GM19025 (cell line): ENCODE data around the gene GPD1.

ENCODE experiments used
- ATAC-seq: cut with Tn5 transposase; IDR thresholded peaks from one replicate; pipeline ENCODE4 v1.9.1; 2021; ENCODE audit warnings: mild to moderate bottlenecking, low read depth, moderate library complexity; ENCODE audit not compliant: unreplicated experiment

GPD1 gene

DNA sequence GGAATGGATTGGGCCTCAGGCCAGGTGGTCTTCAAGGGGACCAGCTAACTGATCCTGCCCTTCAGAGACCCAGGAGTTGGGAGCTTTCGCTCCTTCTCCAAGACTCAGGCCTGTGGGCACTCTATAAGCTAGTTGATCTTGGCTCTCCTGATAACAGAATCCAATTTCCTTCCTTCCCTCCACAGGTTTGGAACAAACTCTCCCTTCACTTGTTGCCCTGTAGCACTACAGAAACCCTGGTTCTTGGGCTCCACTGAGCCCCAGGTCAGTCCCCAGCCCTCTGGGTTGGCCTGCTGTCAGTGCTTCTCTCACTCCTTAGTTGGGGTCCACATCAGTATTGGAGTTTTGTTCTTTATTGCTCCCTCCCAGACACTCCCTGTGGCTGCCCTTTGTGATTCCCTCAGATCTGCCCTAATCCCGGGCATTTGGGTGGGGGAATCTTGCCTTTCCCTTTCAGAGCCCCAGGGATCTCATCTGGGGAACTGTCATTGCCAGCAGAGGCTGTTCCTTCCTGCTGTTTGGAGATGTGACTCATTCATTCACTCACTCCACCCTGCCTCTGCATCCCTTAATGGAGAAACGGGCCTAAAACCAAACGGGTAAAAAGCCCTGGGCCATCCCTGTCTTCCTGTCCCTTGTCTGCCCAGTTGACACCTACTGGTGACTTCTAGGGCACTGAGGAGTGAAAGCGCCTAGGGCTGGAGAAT, 4.4 kb upstream of the GPD1 start:
- ATAC-seq = no peak

DNA sequence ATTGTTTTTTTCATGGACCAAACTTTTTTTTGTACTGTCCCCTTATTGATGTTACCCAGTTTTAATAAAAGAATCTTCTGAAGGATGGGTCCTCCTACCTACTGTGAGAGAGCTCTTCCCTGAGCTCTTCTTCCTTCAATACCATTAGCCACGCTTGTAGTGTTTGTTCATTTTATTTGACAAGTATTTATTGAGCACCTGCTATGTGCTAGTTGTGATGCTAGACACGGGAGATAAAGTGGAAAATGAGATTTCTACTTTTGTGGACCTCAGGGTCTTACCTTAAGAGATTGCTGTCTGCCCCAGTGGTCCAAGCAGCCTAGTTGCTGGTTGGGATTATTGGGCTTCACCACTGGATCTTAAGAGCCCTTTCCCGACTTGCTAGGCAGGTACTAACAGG, 3.2 kb upstream of the GPD1 start:
- no peak for ATAC-seq

DNA sequence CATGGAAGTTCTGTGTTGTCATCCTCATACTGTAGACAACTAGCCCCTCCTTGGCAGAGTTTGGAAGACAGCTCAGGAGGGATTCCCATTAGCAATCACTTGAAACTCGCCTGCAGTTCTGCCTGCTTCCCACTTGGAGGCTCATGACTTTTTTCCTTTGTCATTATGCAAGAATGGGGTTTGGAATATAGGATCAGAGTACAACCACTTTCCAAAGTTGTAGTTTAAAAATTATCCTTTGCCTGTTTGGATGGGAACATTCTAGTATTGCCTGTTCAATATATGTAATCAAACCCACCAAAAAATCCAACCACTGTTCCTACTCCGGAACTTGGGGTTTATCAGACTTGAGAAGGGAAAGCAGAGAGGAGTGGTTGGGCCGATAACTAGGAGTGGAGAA, 2.1 kb upstream of the GPD1 start:
- ATAC-seq = no peak

DNA sequence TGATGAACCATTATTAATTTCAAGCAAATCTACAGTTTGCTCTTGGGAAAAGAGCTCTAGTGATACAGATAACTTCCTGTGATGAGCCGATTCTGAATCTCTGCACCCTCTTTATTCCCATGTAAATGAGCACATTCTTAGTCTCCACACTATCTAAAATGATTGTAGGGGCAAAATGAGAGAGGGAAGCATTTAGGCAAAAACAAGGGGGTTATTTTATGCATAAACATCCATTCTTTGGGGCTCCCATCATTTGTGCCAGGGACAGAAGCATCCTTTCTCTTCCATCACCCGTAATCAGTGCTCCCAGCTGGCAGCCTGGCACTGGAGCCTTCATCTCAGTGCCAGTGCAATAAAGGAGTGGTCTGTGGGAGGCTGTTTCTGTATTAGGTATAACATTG, 1.7 kb upstream of the GPD1 start:
- ATAC-seq = no peak

DNA sequence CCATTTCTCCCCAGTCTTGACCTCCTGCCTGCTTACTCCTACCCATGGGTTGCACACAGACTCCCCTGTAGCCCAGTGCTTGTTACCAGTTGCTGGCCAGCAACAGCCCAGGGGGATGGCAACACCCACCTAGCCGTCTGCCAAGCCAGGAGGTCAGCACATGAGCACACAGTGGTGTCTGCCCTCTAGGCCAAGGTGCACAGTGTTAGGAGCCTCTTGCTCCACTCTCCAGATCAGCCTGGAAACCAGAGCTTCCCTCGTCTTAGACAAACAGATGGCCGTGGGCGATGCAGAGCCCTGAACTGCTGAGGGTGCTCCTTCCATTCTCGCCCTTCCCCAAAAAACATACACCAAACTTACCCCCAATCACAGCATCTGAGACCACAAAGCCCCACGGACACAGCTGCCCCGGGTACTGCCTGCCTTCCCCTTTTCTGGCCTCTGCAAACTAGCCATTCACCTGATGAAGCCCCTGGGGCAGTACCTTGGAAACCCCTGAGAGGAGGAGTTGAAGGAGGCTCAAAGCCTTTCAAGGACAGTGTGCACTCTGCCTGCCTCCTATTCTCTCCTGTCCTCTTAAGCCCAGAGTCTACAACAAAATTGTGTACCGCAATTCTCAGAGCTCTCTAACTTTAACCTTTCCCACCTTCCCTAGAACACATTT, 1.0 kb upstream of the GPD1 start:
- ATAC-seq = no peak

DNA sequence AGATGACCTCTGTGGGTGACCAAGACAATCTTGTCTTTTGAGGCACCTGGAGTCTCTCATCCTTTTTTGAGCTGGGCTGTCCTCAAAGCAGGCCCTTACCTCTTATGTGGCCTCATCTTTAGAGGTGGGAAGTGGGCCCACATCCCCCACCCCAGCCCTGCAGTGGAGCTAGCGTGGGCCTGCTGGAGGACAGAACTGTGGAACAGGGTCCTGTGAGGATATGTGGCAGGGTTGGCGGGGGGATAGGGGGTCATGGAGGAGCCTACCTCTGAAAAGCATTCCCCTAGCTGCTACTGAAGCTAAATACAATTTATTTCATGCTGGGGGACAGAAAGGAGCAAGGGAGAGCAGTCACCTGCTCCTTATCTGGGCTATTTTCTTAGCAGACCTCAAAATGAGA, 457 bp upstream of the GPD1 start:
- ATAC-seq = no peak

DNA sequence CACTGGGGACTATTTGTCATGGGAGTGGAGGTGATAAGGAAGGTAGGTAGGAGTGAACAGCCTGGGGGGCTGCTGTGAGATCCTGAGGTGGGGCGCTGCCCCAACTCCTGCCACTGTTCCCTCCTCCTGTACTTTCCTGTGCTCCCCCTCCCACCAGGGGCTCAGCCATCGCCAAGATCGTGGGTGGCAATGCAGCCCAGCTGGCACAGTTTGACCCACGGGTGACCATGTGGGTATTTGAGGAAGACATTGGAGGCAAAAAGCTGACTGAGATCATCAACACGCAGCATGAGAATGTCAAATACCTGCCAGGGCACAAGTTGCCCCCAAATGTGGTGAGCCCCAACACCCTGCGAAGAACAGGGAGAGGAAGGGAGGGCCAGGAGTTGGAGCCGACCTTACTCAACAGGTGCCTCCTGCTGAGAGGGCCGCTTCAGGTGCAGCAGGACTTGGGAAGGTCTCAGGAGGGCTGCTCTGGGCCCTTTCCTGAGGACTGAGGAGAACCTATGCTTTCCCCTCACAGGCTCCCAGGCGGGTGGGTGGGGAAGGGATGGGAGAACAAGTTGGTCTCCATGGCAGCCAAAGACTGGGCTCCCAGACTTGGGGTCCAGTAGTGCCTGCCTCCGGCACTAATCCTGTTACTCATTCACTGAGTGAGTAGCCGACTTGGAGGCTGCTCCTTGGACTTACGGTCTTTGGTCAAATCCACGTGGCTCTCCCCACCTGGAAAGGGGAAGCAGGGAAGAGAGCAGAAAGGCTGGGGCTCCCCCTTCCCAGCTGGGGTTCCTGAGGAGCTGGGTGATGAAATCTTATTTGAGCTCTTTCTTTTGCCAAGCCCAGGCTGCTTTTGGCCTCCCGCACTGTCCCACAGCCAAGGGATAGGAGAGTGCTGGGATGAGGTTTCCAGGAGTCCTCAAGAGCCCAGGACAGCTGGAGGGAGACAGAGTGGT, 884 bp downstream of the GPD1 start:
- ATAC-seq = no peak

DNA sequence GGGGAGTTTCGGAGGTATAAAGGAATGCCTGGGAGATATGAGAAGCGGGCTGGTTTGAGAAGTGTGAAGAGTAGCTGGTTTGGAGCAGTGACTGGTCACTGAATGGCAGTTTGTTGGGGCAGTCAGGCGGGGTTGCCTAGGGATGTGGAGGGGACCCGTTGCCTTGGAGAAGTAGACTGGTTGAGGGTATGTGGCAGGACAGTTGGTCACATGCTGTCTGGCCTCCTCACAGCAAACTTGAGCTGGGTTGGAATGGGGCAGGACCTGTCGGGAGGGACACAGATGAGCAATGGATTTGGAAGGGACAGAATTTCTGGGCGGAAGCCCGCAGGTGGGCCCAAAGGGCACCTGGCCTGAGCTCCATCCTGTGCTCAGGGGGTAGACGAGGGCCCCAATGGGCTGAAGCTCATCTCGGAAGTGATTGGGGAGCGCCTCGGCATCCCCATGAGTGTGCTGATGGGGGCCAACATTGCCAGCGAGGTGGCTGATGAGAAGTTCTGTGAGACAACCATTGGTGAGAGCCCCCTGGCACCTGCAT, 2.2 kb downstream of the GPD1 start:
- no peak for ATAC-seq

DNA sequence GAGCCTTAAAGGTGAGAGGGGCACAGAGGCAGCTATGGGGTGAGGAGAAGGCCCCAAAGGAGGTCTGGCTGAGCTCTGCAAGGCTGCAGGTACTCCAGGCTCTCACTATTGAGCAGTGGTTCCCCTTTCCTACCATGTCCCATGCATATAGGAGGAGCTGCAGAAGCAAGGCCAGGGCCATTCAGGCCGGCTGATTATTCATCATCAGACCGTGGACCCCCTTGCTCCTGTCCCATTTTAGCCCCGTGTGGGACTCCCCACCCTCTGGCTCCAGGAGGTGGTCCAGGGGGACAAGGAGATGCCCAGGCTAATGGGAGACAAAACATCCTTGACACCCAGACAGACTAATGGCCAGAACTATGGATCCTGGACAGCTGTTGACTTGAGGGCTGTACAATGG, 3.1 kb downstream of the GPD1 start:
- no peak for ATAC-seq

DNA sequence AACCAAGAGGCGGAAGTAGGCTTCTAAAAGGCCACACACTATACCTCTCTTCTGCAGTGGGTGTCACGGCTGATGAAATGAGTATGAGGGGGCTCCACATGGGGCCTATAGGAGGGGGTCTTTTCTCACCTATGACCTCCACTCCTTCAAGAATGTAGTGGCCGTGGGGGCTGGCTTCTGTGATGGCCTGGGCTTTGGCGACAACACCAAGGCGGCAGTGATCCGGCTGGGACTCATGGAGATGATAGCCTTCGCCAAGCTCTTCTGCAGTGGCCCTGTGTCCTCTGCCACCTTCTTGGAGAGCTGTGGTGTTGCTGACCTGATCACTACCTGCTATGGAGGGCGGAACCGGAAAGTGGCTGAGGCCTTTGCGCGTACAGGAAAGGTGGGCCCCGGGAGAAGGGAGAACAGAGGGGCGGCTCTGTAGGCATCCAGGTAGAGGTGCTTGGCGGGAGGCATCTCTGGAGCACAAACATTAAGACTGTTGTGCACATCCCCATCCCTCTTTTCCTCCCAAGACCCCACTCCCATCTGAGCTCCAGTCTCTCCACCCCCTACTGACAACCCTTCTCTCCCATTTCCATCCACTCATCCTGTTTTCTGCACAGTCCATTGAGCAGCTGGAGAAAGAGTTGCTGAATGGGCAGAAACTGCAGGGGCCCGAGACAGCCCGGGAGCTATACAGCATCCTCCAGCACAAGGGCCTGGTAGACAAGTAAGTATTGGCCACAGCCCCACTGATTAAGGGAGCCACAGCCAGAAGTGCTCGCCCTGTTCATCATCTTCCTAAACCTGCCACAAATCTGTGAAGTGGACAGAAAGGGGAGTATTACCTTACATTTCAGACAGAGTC, 3.8 kb downstream of the GPD1 start:
- no peak for ATAC-seq

DNA sequence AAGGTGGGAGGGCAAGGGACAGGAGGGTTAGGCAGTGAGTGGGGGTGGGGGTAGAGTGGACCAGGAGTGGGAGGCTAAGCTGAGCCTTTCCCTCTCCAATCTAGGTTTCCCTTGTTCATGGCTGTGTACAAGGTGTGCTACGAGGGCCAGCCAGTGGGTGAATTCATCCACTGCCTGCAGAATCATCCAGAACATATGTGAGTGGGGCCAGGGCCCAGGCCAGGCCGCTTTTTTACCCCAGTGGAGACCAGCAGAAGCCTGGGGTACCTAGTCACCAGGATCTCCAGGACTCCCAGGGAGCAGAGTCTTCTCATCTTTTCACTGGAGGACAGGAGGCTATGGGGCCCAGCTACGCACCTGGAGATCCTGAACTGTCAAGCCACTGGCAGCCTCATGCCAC, 5.5 kb downstream of the GPD1 start:
- no peak for ATAC-seq

DNA sequence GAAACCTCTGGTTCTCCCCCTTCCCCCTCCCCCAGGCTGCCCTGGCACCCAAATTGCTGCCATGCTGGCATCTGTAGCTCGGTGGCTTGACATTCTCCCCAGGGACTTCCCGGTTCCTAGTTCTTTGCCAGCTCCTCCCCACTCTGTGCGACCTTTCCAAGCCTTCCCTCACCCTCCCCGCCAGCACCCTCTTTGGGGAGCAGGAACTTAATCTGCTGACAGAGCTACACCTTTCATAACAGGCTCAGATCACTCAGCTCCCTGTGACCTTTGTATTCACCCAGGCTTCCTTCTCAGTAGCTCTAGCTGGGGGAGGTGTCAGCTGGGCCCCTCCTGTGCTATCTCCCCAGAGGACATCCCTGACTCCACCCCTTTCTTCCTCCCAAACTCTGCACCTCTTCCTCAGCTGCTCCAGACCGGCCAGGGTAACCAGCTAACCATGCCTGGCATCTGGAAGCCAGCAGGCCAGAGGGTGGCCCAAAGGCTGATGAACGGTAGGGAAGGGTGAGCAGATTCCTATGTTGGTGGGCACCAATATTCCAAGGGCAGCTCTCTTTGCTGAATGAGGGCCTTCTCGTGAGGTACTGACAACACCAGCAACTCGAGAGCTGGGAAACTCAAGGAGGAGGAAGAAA, 6.4 kb downstream of the GPD1 start:
- no peak for ATAC-seq

DNA sequence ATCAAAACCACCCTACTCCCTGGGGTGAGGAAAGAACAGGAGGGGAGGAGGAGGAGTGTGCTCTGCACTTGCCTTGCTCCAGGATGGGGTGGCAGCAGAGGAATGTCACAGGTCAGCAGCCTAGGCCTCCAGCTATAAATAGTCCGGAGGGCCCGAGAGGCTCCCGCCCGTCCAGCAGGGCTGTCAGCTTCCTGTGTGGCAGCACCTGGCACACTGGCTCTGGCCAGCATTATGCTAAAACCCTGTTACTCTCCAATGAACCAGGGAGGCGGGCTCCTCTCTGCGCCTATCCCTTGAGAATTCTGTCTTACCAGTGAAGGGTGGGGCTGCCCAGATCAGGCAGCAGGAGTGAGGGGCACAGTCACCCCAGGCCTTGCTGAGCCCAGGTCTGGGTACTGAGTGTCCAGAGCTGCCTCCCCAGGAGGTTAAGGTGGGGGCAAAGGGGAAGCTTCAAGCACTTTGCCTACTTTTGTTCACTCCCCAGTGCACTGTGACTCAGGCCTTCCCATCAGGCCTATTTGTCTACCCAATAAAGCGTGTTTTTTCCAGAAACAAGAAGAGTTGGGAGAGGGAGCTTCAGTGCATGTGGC, 7.0 kb downstream of the GPD1 start:
- ATAC-seq = no peak

DNA sequence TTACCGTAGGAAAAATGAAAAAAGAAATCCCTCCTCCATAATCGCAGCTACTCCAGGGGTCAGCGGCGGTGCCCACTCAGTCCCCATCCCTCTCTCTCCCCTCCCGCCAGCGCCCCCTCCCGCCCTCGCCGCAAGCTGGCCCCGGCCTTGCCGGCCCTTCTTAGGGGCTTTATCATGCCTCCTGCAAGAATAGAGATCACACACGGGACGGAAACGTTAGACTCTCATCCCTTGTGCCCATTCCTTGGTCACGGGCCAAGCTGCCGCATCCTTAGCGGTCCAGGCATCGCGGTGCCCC, 7.5 kb downstream of the GPD1 start:
- no peak for ATAC-seq

DNA sequence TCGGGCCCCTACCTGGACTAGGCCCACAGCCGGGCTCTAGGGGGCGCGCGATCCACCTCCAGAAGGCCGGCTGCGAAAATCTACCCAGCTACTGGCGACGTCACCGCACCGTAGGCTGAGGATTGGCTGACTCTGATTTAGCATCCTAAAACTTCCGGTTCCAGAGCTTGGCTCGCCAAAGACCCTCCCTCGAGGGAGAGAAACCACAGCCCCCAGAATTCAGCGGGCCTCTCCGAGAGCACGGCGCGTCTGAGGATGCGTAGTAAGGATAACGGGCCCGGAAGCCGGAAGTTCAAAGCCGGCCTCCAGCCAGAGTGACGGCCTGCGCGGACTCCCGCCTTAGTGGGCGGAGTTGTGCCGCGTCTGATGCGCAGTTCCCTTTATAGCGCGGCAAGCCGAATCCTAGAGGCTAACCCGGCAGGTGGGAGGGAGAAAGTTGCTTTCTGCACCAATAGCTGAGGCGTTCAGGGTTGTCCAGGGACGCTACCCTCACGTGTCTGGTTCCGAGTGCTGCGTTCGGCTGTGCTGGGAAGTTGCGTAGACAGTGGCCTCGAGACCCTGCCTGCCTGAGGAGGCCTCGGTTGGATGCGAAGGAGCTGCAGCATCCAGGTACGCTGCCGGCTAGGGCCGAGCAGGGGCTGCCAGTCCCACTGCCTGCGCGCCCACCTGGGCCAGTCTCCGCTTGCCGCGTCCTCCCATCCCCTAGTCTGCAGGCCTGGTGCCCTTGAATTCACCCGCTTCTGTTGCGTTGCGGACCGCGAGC, 8.1 kb downstream of the GPD1 start, which contains the start of gene COX14:
Gene COX14, plus strand, starts transcription at position 544 of the 763 bp plus-strand sequence. CDS start 7,808 bp downstream, outside the sequence.
- ATAC-seq = peak; percentile 81

DNA sequence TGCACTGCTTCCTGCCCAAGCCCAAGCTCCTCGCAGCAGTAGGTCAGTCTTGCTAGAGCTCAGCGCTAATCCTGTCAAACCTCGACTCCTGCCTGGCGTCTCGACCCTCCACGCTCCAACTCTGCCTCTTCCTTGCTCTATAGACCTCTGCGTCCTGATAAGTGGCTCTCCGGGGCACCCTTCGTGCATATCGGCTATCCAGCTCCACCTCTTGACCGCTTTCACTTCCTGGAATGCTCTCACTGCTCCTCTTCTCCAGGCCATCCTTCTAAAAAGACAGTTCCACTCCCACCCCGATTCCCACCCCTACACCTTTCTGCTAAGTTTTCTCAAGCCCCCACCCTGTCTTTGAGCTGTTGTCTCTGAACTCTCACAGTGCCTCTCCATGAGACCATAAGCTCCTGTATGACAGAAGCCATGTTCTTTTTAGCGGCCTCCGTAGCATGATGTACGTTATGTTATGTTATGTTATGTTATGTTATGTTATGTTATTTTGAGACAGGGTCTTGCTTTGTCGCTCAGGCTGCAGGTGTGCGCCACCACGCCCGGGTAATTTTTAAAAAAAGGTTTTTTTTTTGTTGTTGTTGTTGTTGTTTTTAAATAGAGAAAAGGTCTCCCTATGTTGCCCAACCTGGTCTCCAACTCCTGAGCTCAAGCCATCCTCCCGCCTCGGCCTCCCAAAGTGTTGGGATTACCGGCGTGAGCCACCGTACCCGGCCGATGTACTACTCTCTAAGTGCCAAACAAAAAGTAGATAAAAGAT, 8.8 kb downstream of the GPD1 start:
- ATAC-seq = no peak

DNA sequence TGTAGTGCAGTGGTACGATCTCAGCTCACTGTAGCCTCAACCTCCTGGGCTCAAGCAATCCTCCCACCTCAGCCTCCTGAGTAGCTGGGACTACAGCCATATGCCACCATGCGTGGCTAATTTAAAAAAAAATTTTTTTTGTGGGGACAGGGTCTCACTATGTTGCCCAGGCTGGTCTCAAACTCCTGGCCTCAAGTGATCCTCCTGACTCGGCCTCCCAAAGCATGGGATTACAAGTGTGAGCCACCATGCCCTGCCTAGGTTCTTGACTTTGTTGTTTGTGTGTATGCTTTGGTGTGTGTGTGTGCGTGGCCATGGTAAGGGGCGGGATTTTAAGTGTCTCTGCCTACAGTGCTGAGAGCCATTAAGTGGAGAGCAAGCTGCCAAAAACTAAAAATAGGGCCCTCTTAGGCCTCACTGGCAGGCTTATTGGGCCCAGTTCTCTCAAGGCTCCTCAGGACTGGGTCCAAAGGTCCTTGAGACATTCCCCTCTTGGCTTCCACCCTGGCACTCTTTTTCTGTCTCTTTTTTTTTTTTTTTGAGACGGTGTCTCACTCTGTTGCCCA, 13.3 kb downstream of the GPD1 start:
- ATAC-seq = no peak

DNA sequence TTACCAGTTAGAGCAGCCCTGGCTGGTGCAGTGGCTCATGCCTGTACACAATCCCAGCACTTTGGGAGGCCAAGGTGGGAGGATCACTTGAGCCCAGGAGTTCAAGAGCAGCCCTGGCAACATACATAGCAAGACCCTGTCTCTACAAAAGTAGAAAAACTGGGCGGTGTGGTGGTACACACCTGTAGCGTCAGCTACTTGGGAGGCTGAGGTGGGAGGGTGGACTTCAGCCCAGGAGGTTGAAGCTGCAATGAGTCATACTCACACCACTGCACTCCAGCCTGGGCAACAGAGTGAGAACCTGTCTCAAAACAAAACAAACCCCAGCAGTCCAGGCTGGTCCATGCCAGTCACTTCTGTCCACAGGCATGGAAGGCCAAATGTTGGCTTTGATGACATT, 15.6 kb downstream of the GPD1 start:
- ATAC-seq = no peak
